Skeletal muscle tissue (tissue), 4 donors: ENCODE measurements around the gene LZTS3. TPM values are rescaled to one million over a fixed set of nuclear protein-coding genes. Genes with fewer than 3 reads are reported as not detected.
A peak's percentile ranks its signal among the peaks of the same experiment; 100 is the strongest.
"Not testable (repeated sequence)": the region's sequence is repeated elsewhere in the genome, so short reads cannot be mapped to it uniquely, and the experiment has no call there.

ENCODE experiments used
- H3K27ac ChIP-seq: one replicate; pipeline ENCODE4 v1.7.0; 2013; ENCODE audit warnings: mild to moderate bottlenecking, low read depth, low read length, inconsistent platforms
- H3K27me3 ChIP-seq, 3 donors: one replicate each; pipeline ENCODE4 v1.7.0; 2013; ENCODE audit warnings: low read length in 3 of 3; ENCODE audit not compliant: control insufficient read depth in 3 of 3, insufficient read depth in 3 of 3
- H3K36me3 ChIP-seq, 3 donors: one replicate each; pipeline ENCODE4 v1.7.0; 2013; ENCODE audit warnings: low read length in 3 of 3; ENCODE audit not compliant: control insufficient read depth in 3 of 3, insufficient read depth in 3 of 3
- H3K4me1 ChIP-seq, 3 donors: one replicate each; pipeline ENCODE4 v1.7.0; 2013; ENCODE audit warnings: low read length in 3 of 3, mild to moderate bottlenecking in 3 of 3; ENCODE audit not compliant: control insufficient read depth in 3 of 3, insufficient read depth in 3 of 3
- H3K4me3 ChIP-seq, 3 donors: one replicate each; pipeline ENCODE4 v1.7.0; 2013; ENCODE audit warnings: low read length in 3 of 3
- H3K9ac ChIP-seq, 3 donors: one replicate each; pipeline ENCODE4 v1.7.0; 2013; ENCODE audit warnings: low read length in 3 of 3, mild to moderate bottlenecking in 3 of 3, moderate library complexity in 2 of 3, low read depth in 1 of 3
- H3K9me3 ChIP-seq, 3 donors: one replicate each; pipeline ENCODE4 v1.7.0; 2013; ENCODE audit warnings: low read length in 3 of 3; ENCODE audit not compliant: control insufficient read depth in 3 of 3
- total RNA-seq: library from RNA; depleted of rRNA; stranded (reverse); fragments of >200 nt; gene quantifications from one replicate; pipeline ENCODE4 v1.2.3, GENCODE V29; 2014
- donor health status: Osteomylitis.

The LZTS3 gene
- total RNA-seq, 1 donor from 2014 or later = 1.6 TPM

- H3K4me3 ChIP-seq, H3K9me3 ChIP-seq, H3K9ac ChIP-seq, H3K27ac ChIP-seq, H3K27me3 ChIP-seq: not testable (repeated sequence)
- Histone ChIP-seq H3K36me3 (peaks cover 14 to 21% (median 20%) of the 10 kb centered on the region in 3 donors), H3K4me1 (peaks cover 10 to 22% (median 21%) of the 10 kb centered on the region in 3 donors)
Observed at GRCh38 chr20:3124773-3125560, 48.4 kb downstream of the LZTS3 start.

GRCh38 chr20:3124163-3124562 lies 49.2 kb downstream of the LZTS3 start:
- Histone ChIP-seq H3K4me1 (peaks cover 10 to 21% (median 19%) of the 10 kb centered on the region in 3 donors), H3K36me3 (peaks cover 14 to 23% (median 21%) of the 10 kb centered on the region in 3 donors)
- not testable (repeated sequence) for H3K27me3 ChIP-seq, H3K9ac ChIP-seq, H3K4me3 ChIP-seq, H3K9me3 ChIP-seq, H3K27ac ChIP-seq

- Histone ChIP-seq H3K27me3 (no peaks in the 10 kb centered on the region), H3K36me3 (peaks cover 14 to 25% (median 23%) of the 10 kb centered on the region in 3 donors), H3K9ac (no peak overlapping the region), H3K4me3 (no peak overlapping the region), H3K27ac (peak overlapping the region; percentile 7), H3K4me1 (peaks cover 10 to 18% (median 15%) of the 10 kb centered on the region in 3 donors), H3K9me3 (no peaks in the 10 kb centered on the region)
Observed at GRCh38 chr20:3123542-3123941, 49.8 kb downstream of the LZTS3 start.

- Histone ChIP-seq H3K4me3 (no peak overlapping the region), H3K4me1 (peaks cover under 1 to 7% (median 1%) of the 10 kb centered on the region in 3 donors), H3K27ac (no peak overlapping the region), H3K27me3 (no peaks in the 10 kb centered on the region), H3K36me3 (peaks cover 14 to 25% (median 23%) of the 10 kb centered on the region in 3 donors), H3K9me3 (no peaks in the 10 kb centered on the region), H3K9ac (no peak overlapping the region)
Observed at GRCh38 chr20:3121955-3122610, 51.3 kb downstream of the LZTS3 start.

GRCh38 chr20:3121271-3121911 lies 52.0 kb downstream of the LZTS3 start:
- H3K9ac ChIP-seq = no peak overlapping the region
- no peak overlapping the region for H3K27ac ChIP-seq
- peaks cover 14 to 25% (median 23%) of the 10 kb centered on the region in 3 donors for H3K36me3 ChIP-seq
- H3K9me3 ChIP-seq = no peaks in the 10 kb centered on the region
- H3K27me3 ChIP-seq = no peaks in the 10 kb centered on the region
- H3K4me1 ChIP-seq = peaks cover 0 to 7% (median 0%) of the 10 kb centered on the region in 3 donors
- no peak overlapping the region for H3K4me3 ChIP-seq

GRCh38 chr20:3119044-3119443 lies 54.3 kb downstream of the LZTS3 start:
- Histone ChIP-seq H3K9me3 (no peaks in the 10 kb centered on the region), H3K4me1 (peaks cover 4 to 11% (median 6%) of the 10 kb centered on the region in 3 donors), H3K4me3 (no peak overlapping the region), H3K9ac (no peak overlapping the region), H3K27me3 (no peaks in the 10 kb centered on the region), H3K36me3 (peaks cover 17 to 25% (median 24%) of the 10 kb centered on the region in 3 donors), H3K27ac (no peak overlapping the region)

GRCh38 chr20:3117839-3118379 lies 55.4 kb downstream of the LZTS3 start:
- H3K9ac ChIP-seq = peak overlapping the region; percentile 40 to 45 (median 43)
- H3K4me3 ChIP-seq = peak overlapping the region in 1 of 3 donors; percentile 48
- H3K9me3 ChIP-seq, H3K4me1 ChIP-seq, H3K27me3 ChIP-seq: not testable (repeated sequence)
- peak overlapping the region; percentile 47 for H3K27ac ChIP-seq
- H3K36me3 ChIP-seq = peaks cover 21 to 28% (median 25%) of the 10 kb centered on the region in 3 donors

- Histone ChIP-seq H3K4me1 (peaks cover 4 to 11% (median 4%) of the 10 kb centered on the region in 3 donors), H3K9ac (peak overlapping the region in 1 of 3 donors; percentile 40), H3K36me3 (peaks cover 12 to 14% (median 13%) of the 10 kb centered on the region in 3 donors), H3K4me3 (no peak overlapping the region), H3K9me3 (no peaks in the 10 kb centered on the region), H3K27me3 (no peaks in the 10 kb centered on the region), H3K27ac (no peak overlapping the region)
Observed at GRCh38 chr20:3116341-3116740, 57.0 kb downstream of the LZTS3 start.

- Histone ChIP-seq H3K36me3 (peaks cover 5 to 10% (median 7%) of the 10 kb centered on the region in 3 donors), H3K4me3 (no peak overlapping the region), H3K4me1 (peaks cover 4 to 12% (median 4%) of the 10 kb centered on the region in 3 donors), H3K27ac (no peak overlapping the region), H3K27me3 (no peaks in the 10 kb centered on the region), H3K9ac (no peak overlapping the region), H3K9me3 (no peaks in the 10 kb centered on the region)
Observed at GRCh38 chr20:3115190-3116107, 57.9 kb downstream of the LZTS3 start.
